GM21529 (cell line): ENCODE data around the gene PTPN14.

Source experiments
- ATAC-seq: cut with Tn5 transposase; IDR thresholded peaks from one replicate; pipeline ENCODE4 v1.9.1; 2021; ENCODE audit not compliant: unreplicated experiment

The PTPN14 gene

DNA sequence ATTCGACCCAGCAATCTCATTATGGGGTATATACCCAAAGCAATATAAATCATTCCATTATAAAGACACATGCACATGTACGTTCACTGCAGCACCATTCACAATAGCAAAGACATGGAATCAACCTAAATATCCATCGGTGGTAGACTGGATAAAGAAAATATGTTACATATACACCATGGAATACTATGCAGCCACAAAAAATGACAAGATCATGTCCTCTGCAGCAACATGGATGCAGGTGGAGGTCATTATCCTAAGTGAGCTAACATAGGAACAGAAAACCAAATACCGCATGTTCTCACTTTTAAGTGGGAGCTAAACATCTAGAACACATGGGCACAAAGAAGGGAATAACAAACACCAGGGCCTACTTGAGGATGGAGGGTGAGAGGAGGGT, 115.5 kb downstream of the PTPN14 start:
- ATAC-seq = no peak

DNA sequence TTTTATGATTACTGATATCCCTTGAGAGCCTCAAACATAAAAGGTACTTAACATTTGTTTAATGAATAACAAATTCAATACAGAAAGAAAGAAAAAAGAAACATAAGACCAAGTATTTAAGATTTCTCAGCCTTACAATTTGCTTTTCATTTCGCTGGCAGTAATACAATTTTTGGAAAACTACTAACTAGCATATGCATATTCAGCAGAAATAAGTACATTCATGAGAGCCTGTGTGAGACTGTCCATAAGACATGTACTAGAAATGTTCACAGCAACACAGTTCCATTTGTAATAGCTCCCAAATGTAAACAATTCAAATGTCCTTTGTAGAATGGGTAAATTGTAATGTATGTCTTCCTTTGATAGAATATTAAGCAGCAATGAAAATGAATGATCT, 119.2 kb downstream of the PTPN14 start:
- no peak for ATAC-seq

DNA sequence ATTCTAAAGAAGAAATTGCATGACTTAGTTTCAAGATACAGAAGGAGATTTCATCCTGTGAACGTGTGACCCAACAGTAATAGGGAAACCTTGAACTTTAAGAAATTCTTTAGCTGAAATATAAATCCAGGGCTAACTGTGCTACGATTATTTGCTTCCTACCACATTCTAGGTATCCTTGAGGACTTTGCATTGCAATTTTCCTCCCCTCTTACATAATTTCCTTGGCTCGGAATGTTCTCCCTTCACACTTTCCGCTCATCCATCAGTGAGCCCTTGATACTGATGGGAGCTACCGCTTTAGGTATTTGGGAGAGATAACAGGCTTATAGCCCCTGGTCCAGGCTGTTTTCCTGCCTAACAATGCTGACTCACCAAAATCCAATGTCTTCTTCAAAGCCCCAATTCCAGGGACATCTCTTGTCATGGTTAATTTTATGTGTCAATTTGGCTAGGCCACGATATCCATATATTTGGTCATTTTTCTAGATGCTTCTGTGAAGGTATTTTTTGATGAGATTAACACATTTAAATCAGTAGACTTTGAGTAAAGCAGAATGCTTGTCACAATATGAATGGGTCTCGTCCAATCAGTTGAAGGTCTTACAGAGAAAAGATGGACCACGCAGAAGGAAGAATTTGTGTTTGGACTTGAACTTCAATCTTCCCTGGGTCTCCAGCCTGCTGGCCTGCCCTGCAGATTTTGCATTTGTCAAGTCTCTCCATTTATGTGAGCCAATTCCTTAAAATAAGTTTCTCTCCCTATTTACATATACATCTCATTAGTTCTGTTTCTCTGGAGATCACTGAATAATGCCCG, 121.2 kb downstream of the PTPN14 start:
- no peak for ATAC-seq

DNA sequence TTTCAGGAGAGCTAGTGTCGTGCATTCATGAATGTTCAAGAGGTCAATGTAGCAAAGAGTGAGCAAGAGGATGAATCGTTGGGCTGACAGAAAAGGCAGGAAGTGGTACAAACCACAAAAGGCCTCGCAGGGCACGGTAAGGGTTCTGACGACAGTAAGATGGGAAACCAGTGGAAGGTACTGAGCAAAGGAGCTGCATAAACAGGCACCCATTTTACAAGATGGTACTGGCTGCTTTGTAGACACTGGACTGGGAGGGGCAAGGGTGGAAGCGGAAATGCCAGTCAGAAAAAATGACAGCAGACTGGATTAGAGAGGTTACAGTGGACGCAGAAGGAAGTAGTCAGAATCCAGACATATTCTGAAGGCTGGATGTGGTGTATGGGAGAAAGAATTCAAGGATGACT, 123.5 kb downstream of the PTPN14 start:
- ATAC-seq = peak; percentile 95

DNA sequence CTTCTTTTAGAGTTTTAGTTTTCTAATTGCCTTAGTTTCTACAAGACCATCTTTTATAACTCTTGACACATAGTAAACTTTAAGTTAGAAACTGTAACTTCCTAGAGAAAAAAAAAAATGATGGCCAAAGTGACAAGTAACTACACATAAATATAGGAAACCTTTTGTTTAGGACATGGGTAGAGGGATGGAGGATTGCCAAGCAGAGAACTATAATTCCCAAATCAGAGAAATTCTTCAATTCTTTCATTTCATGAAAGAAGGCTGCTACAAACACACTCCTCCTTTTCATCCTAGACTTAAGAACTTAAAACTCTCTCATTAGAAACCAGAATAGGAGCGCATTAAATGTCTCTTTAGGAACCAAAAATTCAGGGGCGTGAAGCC, 125.0 kb downstream of the PTPN14 start:
- ATAC-seq = no peak

DNA sequence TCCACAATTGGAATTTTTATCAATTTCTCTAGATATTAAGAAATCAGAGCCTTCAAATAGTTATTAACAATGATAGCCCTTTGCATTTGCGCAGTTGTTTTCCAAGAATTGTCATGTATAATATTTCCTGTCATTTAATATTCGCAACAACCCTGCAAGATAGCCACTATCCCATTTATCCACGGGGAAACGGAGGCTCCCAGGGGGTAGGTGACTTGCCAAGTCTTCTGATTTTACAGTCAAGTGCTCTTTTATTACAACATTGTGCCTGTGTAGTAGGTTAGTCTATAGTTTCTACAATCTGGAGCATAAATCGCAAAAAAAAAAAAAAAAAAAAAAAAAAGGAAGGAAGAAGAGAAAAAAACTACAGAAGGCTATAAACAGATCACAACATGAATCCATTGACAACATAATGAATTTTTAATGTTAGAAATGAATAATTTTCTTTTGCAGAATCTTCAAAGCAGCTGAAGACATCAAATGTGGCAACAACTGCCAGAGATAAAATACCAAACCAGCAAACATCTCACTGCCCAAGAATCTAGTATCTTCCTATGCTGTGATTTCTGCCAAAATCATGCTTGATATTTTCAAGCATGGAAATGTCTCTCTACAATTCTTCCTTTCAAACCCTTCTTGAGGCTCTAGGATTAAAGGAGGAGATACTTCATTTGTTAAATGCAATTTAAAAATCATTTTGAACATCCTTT, 125.5 kb downstream of the PTPN14 start:
- ATAC-seq = no peak

DNA sequence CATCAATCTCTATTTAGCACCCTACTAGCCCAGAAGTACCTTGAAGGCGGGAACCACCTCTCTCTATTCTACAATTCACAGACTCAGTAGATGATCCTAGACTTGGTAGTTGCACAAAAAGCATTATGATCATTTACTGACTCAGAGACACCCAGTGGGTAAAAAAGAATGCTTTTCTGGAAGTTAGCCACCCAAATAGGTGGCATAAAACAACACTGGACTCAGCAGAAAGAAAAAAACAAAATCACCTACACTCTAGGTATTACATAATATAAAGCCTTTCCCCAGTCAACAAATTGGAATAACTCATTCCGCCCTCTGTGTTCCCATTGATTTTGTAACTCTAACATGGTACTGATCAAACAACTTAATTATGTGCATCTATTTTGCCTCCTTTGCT, 126.3 kb downstream of the PTPN14 start:
- ATAC-seq = no peak

DNA sequence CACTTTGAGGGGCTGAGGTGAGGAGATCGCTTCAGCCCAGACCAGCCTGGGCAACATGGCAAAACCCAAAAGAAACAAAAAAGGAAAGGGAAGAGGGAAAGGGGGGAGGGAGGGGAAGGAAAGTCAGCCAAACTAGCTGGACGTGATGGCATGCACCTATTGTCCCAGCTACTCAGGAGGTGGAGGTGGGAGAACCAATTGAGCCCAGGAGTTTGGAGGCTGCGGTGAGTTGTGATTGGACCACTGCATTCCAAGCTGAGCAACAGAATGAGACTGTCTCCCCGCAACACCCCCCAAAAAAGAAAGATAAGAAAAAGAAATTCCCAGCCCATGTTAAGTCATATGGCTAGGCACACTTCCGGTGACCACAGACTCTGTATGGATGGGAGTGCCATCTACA, 128.4 kb downstream of the PTPN14 start:
- ATAC-seq = no peak

DNA sequence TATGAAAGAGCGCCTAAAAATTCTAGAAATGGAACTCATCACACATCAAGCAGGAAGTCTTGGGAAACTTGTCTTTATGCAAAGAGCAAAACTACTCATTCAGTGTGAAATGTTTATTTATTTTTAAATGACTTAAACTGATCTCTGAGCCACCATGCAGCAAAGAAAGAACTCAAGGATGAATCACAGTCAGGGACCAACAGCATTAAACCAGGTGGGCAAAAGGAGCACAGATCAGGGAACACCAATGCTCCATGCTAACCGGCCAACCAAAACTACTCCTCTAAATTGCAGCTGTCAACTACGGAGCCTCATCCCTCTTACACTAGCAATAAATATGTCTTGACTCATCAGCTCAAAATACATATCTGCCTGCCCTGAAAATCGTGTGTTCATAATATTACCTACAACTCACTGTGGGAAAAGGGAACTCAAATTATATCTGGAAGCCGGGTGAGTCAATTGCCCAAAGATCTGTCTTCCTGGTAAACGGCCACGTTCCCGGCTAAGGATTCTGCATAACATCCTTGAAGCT, 129.2 kb downstream of the PTPN14 start:
- ATAC-seq = no peak

DNA sequence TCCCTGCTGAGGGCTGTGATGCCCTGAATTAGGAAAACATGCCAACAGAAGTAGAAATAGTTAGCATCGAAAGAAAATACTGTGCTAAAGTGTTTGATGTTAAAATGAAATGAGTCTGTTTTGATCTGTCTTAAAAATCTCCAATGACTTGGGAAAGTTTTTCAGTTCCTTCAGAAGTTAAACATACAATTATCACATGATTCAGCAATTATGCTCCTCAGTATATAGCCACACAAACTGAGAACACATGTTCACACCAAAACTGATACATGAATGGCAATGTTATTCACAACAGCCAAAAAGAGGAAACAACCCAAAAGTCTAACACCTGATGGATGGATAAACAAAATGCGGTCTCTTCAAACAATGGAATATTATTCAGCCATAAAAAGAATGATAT, 130.6 kb downstream of the PTPN14 start:
- ATAC-seq = no peak

DNA sequence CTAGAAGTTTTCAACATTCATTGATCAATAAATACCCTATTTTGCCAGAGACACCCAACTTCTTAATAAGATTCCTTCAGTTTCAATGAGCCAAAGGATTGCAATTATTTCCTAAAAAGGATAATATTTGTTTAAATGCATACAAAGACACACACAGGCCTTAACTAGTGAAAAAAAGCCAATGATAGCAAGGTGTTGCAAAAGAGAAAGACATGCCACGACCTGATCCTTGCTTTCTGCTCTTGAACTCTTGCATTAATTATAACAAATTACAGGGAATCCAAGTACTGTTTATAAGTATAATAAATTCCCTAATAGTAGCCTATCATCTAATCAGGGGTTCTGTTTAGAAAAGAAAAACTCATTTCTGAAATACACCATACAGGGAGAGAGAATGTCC, 131.1 kb downstream of the PTPN14 start:
- ATAC-seq = no peak

DNA sequence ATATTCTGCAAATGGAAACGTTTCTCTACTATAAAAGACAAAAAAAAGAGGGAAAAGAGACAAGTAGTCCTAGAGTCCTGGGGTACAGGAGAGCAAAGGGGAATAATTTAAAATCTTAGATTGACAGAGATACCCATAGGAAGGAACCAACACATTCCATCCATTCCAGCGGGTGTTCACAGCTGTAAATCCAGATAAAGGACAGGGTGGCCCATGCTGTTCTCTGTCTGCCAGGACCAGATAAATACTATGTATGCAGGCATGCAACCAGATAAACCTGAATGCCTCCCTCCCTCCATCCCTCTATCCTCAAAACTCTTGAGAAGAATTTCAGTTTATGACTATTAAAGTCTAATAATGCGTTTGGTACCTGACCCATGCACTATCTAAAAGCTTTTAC, 131.8 kb downstream of the PTPN14 start:
- no peak for ATAC-seq

DNA sequence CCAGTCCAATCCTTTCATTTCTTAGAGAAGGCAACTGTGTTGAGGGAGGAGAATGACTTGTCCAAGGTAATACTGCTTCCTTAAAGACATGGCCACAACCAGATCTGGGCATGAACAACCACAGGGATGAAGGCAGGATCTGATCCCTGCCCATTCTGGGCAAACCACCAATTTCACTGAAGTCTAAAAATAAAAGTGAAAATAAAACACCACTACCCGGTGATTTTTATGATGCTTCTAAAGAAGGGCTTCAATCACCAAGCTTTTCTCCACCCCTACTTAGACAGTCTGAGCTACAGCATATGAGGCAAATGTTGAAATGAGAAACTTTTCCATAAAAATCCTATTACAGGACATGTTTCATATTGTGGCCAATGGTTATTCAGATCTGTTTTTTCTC, 133.0 kb downstream of the PTPN14 start:
- ATAC-seq = no peak

DNA sequence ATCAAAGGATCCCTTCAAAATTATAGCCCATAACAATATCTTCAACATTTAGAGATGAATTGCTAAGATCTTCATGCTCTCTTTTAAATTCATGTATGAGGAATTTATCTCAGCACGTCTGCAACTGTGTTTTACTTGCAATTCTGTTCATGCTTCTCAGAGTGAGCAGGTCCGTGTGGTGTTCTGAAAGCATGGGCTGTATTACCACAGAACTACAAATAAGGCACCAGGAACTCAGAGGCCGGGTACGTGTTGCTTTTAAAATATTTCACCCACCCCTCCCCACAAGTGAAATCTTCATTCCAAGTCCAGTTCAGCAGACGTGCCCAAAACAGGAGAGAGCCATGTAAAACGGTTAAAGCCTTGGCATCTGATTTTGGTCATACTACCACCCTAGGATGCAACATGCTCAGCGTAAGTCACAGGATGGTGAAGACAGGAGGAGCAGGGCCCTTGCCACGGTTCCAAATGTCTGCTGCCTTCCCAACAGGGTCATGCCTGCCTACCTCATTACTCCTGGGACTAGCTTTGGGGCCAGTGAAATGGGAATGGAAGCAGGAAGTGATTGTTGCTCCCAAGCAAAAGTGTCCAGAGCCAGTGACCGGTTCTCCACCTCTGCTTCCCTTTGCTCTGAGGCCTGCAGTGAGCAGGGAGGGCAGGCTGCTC, 133.7 kb downstream of the PTPN14 start:
- ATAC-seq = no peak

DNA sequence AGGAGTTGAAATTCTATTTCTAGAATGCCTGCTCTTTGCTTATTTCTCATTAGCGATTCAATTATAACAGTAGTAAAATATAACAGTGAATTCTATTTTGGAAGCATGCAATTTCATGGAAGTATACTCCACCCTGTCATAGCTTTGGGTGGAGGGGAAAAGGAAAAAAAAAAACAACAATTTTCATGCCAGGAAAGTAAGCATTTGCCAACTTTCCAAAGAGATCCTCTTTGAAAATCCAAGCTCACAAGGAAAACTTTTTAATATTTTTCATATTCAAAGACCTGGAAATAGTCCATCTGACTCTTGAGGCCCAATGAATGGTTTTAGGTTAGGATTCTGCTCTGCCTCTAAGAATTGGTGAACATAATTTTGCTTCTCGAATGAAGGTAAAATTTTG, 134.5 kb downstream of the PTPN14 start:
- no peak for ATAC-seq

DNA sequence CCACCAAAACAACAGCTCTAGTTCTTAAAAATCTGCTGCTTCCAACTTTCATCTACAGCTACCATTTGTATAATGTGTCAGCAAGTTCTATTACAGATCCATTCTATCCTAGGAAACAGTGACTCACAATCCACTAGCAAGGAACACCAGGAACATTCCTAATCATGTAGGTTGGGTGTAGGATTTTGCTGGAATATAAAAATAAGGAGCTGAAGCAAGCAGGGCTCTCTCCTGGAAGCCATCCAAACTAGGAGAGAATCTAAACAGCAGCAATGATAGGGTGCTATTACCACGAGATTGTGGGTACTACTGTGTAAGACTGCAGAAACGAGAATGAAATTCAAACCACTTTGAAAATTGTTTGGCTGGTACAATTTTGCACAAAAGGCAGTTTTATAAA, 135.0 kb downstream of the PTPN14 start:
- ATAC-seq = no peak

DNA sequence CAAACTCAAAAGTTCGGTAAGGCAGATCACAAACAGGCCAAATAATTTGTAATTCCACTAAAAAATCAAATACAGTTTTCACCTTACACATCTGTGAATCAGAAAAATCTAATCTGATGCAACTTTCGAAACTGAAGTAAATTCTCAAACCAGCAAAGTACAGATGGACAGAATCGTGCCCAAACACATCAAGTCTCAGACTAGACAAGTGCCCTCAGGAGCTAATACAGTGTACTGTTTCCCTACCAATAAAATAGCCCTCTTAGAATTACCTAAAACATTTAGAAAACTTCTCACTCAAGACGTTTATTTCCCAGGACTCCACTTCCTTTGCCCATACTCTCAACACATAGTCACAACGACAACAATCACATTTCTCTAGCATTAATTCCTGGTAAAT, 136.3 kb downstream of the PTPN14 start:
- ATAC-seq = no peak

DNA sequence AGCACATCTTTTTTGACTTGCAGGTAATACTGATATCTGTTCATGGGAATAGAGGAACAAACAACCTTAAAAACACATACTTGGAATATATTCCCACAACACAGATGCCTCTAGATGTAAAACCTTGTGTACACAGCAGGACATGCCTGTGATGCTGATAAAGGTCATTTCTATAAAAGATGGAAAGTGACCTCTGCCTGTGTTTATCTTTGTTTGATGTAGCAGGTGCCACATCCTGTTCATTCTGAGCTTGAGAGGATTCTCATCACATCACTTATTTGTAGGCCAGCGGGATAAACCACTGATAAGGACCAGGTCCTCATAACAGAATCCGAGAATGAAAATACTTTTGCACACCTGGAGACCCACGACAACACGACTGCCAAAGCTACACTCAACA, 136.7 kb downstream of the PTPN14 start:
- no peak for ATAC-seq

DNA sequence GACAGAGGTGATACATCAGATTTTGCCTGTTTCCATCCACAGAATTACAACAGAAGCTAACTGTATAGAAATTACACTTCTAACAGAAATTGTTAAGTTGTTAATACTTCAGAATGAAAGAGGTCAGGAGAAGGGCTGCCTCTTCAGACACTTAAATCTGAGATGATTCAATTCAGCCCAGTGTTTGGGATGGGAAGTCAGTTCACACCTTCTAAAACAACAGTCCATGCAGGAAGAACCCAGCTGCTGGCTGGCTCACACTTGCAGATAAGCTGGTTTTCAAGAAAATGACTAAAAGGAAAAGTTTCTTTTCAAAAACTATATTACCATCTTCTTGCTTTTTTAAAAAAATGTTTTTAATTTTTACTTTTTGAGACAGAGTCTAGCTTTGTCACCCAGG, 138.1 kb downstream of the PTPN14 start:
- ATAC-seq = no peak

DNA sequence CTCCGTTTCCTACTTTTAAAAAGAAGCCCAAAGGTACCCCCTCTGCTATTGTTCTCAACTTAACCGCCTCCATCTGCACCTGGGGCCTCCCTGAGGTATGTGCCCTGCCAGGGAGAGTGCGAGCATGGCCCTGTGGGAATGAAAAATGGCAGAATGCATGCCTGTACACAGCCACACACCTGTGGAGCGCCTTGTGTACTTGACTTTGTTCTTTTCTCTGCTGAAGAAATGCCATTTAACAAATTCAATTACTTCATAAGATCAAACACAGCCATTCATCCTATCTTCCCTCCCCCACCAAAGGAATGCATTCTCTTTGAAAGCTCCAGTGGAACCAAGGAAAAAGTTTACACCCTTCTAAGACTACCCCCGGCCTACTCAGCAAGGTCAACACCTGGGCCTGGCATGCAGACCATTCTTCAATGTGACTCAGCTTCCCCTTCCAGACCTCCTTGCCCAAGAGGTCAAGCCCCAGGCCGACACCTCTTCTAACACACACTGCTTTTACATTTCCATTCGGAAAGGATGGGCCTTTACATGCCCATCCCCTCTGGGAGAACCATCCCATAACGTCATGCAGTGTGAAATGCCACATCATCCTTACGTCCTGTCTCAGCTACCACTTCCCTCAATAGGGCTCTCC, 146.7 kb downstream of the PTPN14 start:
- peak; percentile 29 for ATAC-seq

DNA sequence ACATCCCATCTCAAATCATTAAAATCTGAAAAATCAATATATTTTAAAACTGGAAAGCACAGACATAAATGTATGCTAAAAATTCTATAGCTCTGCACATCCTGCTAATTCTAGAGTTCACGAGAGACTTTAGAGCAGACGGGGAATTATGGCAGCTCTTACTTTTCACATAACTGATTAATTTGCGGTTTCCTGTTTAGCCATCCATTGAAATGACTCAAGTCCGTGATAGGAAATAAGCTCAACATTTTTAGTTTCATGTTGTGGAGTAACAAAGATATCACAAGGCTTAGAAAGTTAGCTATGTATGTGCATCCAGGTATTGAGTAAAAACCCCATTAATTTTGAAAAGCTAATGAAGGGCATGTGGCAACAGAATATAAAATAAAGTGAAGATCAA, 147.2 kb downstream of the PTPN14 start:
- peak; percentile 47 for ATAC-seq
